SK-N-MC (cell line): ENCODE results near the gene LEFTY1.

Experiments used
- DNase-seq: peaks from one replicate; pipeline ENCODE4 v3.0.0-alpha.2; 2011; ENCODE audit warnings: low read depth, low spot score
- H3K27ac ChIP-seq: fragments of 200-600 bp; sonication (generic); 2 replicates; pipeline ENCODE4 v1.5.1; 2016; ENCODE audit warnings: mixed run types
- H3K36me3 ChIP-seq: fragments of 200-600 bp; sonication (generic); 2 replicates; pipeline ENCODE4 v1.6.1; 2017; ENCODE audit warnings: antibody characterized with exemption, low read length, mixed read lengths; ENCODE audit not compliant: insufficient read depth
- H3K4me3 ChIP-seq: fragments of 200-600 bp; sonication (generic); 2 replicates; pipeline ENCODE4 v1.5.1; 2016
- H3K9ac ChIP-seq: fragments of 200-600 bp; sonication (generic); 2 replicates; pipeline ENCODE4 v1.8.0; 2017; ENCODE audit warnings: mixed run types, mixed read lengths; ENCODE audit not compliant: insufficient read length
- H3K9me3 ChIP-seq: fragments of 200-600 bp; sonication (generic); 2 replicates; pipeline ENCODE4 v1.6.1; 2017; ENCODE audit warnings: low read depth, mild to moderate bottlenecking, antibody characterized with exemption, low read length, moderate library complexity, mixed read lengths
- EZH2 ChIP-seq: fragments of 200-600 bp; sonication (generic); IDR thresholded peaks from one replicate; pipeline ENCODE4 v1.6.1; 2017; ENCODE audit warnings: antibody characterized with exemption
- FOXP2 ChIP-seq: optimal IDR thresholded peaks from 2 replicates; pipeline ENCODE3; 2011; ENCODE audit warnings: mild to moderate bottlenecking, moderate library complexity; ENCODE audit not compliant: insufficient read depth; ENCODE audit errors: extremely low read length, control extremely low read depth
- POLR2AphosphoS5 ChIP-seq: IDR thresholded peaks from 2 replicates; pipeline ENCODE4 v1.6.1; 2012; ENCODE audit warnings: mild to moderate bottlenecking, low read depth, low read length, borderline replicate concordance

Gene LEFTY1

GRCh38 chr1:225907341-225907740 is 18.4 kb upstream of the LEFTY1 start:
- Histone ChIP-seq H3K27ac (no peak overlapping the region), H3K36me3 (no peaks in the 10 kb centered on the region), H3K9me3 (no peaks in the 10 kb centered on the region), H3K4me3 (no peak overlapping the region), H3K9ac (no peak overlapping the region)
- no peak for DNase-seq
- no peak for TF ChIP-seq EZH2
- TF ChIP-seq FOXP2 = no peak
- TF ChIP-seq POLR2AphosphoS5 = no peak

- no peak overlapping the region for H3K9ac ChIP-seq
- TF ChIP-seq EZH2 = no peak
- no peak for TF ChIP-seq POLR2AphosphoS5
- TF ChIP-seq FOXP2 = no peak
- no peaks in the 10 kb centered on the region for H3K9me3 ChIP-seq
- no peak overlapping the region for H3K4me3 ChIP-seq
- H3K36me3 ChIP-seq = no peaks in the 10 kb centered on the region
- H3K27ac ChIP-seq = no peak overlapping the region
- DNase-seq = no peak
Observed at GRCh38 chr1:225906467-225906866, 17.5 kb upstream of the LEFTY1 start.

GRCh38 chr1:225903623-225904022 is 14.7 kb upstream of the LEFTY1 start:
- H3K27ac ChIP-seq = no peak overlapping the region
- H3K9ac ChIP-seq = no peak overlapping the region
- H3K36me3 ChIP-seq = no peaks in the 10 kb centered on the region
- TF ChIP-seq FOXP2 (no peak), POLR2AphosphoS5 (no peak), EZH2 (no peak)
- no peaks in the 10 kb centered on the region for H3K9me3 ChIP-seq
- no peak overlapping the region for H3K4me3 ChIP-seq
- DNase-seq = no peak

GRCh38 chr1:225899044-225899925 is 10.3 kb upstream of the LEFTY1 start:
- TF ChIP-seq FOXP2 (no peak), EZH2 (no peak), POLR2AphosphoS5 (no peak)
- no peak overlapping the region for H3K4me3 ChIP-seq
- H3K36me3 ChIP-seq = no peaks in the 10 kb centered on the region
- no peak for DNase-seq
- H3K27ac ChIP-seq = no peak overlapping the region
- no peak overlapping the region for H3K9ac ChIP-seq
- no peaks in the 10 kb centered on the region for H3K9me3 ChIP-seq

- DNase-seq = no peak
- no peak overlapping the region for H3K27ac ChIP-seq
- H3K4me3 ChIP-seq = no peak overlapping the region
- TF ChIP-seq POLR2AphosphoS5 = no peak
- TF ChIP-seq FOXP2 = no peak
- no peak for TF ChIP-seq EZH2
- H3K9ac ChIP-seq = no peak overlapping the region
- H3K36me3 ChIP-seq = no peaks in the 10 kb centered on the region
- no peaks in the 10 kb centered on the region for H3K9me3 ChIP-seq
Observed at GRCh38 chr1:225897595-225898514, 8.9 kb upstream of the LEFTY1 start.

GRCh38 chr1:225896937-225897549 is 8.1 kb upstream of the LEFTY1 start:
- Histone ChIP-seq H3K4me3 (no peak overlapping the region), H3K9ac (no peak overlapping the region), H3K9me3 (no peaks in the 10 kb centered on the region), H3K27ac (no peak overlapping the region), H3K36me3 (no peaks in the 10 kb centered on the region)
- TF ChIP-seq FOXP2 (no peak), POLR2AphosphoS5 (no peak), EZH2 (no peak)
- no peak for DNase-seq

GRCh38 chr1:225896494-225896893 is 7.5 kb upstream of the LEFTY1 start:
- H3K36me3 ChIP-seq = no peaks in the 10 kb centered on the region
- H3K9ac ChIP-seq = no peak overlapping the region
- TF ChIP-seq POLR2AphosphoS5 = no peak
- TF ChIP-seq FOXP2 = no peak
- no peak for TF ChIP-seq EZH2
- no peak for DNase-seq
- no peaks in the 10 kb centered on the region for H3K9me3 ChIP-seq
- H3K27ac ChIP-seq = no peak overlapping the region
- H3K4me3 ChIP-seq = no peak overlapping the region

- TF ChIP-seq POLR2AphosphoS5 (no peak), FOXP2 (no peak), EZH2 (no peak)
- no peak overlapping the region for H3K27ac ChIP-seq
- no peak for DNase-seq
- H3K4me3 ChIP-seq = no peak overlapping the region
- no peak overlapping the region for H3K9ac ChIP-seq
- no peaks in the 10 kb centered on the region for H3K9me3 ChIP-seq
- H3K36me3 ChIP-seq = no peaks in the 10 kb centered on the region
Observed at GRCh38 chr1:225892307-225892706, 3.4 kb upstream of the LEFTY1 start.
